ENCODE data around the gene EIF1AD. TPM values are rescaled to one million over a fixed set of nuclear protein-coding genes. Genes with fewer than 3 reads are reported as not detected.

EIF1AD gene
- total and polyA plus RNA-seq, 2 of the 8 experiments (the other 6 are each of a cell fraction or from before 2014, with no cell fraction given) = 32.6 to 39.9 TPM

DNA sequence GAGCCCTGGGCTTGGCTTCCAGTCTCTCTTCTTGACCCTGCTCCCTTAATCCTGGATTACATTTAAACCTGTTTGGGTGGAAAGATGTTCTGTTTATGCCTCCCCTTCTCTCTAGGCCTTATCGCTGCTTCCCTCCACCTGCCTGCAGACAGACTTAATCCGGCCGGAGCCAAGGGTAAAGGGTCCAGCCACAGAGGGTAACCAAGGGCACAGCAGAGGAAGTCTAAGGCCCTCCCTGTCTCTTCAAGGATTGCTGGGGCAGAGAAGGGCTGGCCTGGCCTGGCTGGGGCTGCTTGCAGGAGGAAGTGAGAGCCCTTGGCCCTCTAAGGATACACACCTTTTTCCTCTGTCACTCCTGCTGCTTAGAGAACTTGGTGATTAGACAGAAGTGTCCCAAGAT is 44.9 kb upstream of the EIF1AD start:
- Histone ChIP-seq H3K79me2 (ENCODE audit: control insufficient read depth in 1 of 2, insufficient read depth in 2 of 2, low read length in 2 of 2) (peaks cover 0 to 13% of the 10 kb centered on the region in 2 experiments; a peak in 1 of 4 replicates), H2BK12ac (ENCODE audit: low read depth, low read length) (no peak overlapping the region), H4K20me1 (replicated peaks in 1 of 2; ENCODE audit: control insufficient read depth in 1 of 2, insufficient read depth in 2 of 2, low read length in 2 of 2) (peaks cover 0 to 4% of the 10 kb centered on the region in 2 experiments), H3K4ac (replicated peaks; ENCODE audit: insufficient read length, low read depth, low read length) (no peak overlapping the region), H3K27me3 (replicated peaks in 1 of 4; ENCODE audit: control insufficient read depth in 3 of 4, extremely low read depth in 1 of 4, insufficient read depth in 3 of 4, low read length in 3 of 4) (no peaks in the 10 kb centered on the region), H2BK20ac (ENCODE audit: low read length) (no peak overlapping the region), H3K56ac (replicated peaks; ENCODE audit: insufficient read length, low read depth, low read length) (no peak overlapping the region), H3K4me3 (ENCODE audit: extremely low read depth in 1 of 4, insufficient read depth in 2 of 4, low read depth in 3 of 4, low read length in 4 of 4) (no peak overlapping the region), H3K23ac (ENCODE audit: insufficient read length) (no peak overlapping the region), H2BK5ac (ENCODE audit: low read depth, low read length) (no peak overlapping the region), H2BK120ac (replicated peaks; ENCODE audit: low read depth, low read length) (no peak overlapping the region), H3K14ac (ENCODE audit: insufficient read length) (no peak overlapping the region), H3K9ac (replicated peaks in 1 of 4; ENCODE audit: extremely low read depth in 1 of 4, low read depth in 3 of 4, low read length in 3 of 4) (no peak overlapping the region), H3K4me2 (ENCODE audit: insufficient read depth in 1 of 2, low read depth in 2 of 2, low read length in 2 of 2) (no peak overlapping the region), H4K91ac (replicated peaks; ENCODE audit: insufficient read length, low read length) (no peak overlapping the region), H3K23me2 (ENCODE audit: low read depth, low read length) (peaks cover 10% of the 10 kb centered on the region; the same call in 1 of the 2 replicates), H3K36me3 (ENCODE audit: control insufficient read depth in 2 of 4, insufficient read depth in 4 of 4, low read length in 3 of 4) (peaks cover 0 to 17% (median 6%) of the 10 kb centered on the region in 4 experiments; a peak in 4 of 8 replicates), H3K18ac (ENCODE audit: extremely low read depth, low read length) (no peak overlapping the region), H3K4me1 (replicated peaks in 1 of 4; ENCODE audit: control insufficient read depth in 3 of 4, insufficient read depth in 4 of 4, low read length in 3 of 4) (peaks cover 0 to 28% (median 21%) of the 10 kb centered on the region in 4 experiments; a peak in 6 of 7 replicates), H2AK5ac (ENCODE audit: low read depth, low read length) (no peak overlapping the region), H2AFZ (ENCODE audit: low read length) (no peak overlapping the region), H4K5ac (ENCODE audit: insufficient read length, low read depth, low read length) (no peak overlapping the region), H4K8ac (ENCODE audit: extremely low read depth, insufficient read depth, low read length) (no peak overlapping the region), H2BK15ac (ENCODE audit: low read length) (no peak overlapping the region), H3K79me1 (ENCODE audit: low read depth, low read length) (peaks cover 9% of the 10 kb centered on the region), H3K27ac (ENCODE audit: low read depth, low read length) (no peak overlapping the region), H3K9me3 (ENCODE audit: insufficient read depth in 2 of 2, low read depth in 1 of 2, low read length in 1 of 2) (peaks cover 0 to 10% of the 10 kb centered on the region in 2 experiments; a peak in 1 of 4 replicates)
- 94% methylated on average over 3 of the region's 3 CpGs; no CpG with 5 or more reads in 1 of the 2 experiments for WGBS, 2 experiments (ENCODE audit: extremely low coverage in 1 of 2, insufficient coverage in 1 of 2, insufficient read length in 1 of 2, insufficient replicate concordance in 2 of 2, low coverage in 1 of 2, low lambda C conversion rate in 2 of 2, missing lambda C conversion rate in 1 of 2)
- ChIA-PET POLR2A (ENCODE audit: partially characterized antibody) (interaction anchor here (0.9 to 1.5 kb wide), 4 partner anchors 13 to 187 kb away, joined by 3 to 6 read pairs (median 4); partner anchors contain the start of gene BANF1), CTCF (ENCODE audit: partially characterized antibody) (interaction anchor here (0.9 to 5.7 kb wide), 8 partner anchors 16 to 267 kb away, joined by 3 to 34 read pairs (median 6); partner anchors contain the start of gene CST6)
- FAIRE-seq (no peak), DNase-seq (ENCODE audit: low read depth in 1 of 2, low spot score in 2 of 2) (no peak)
- no peak for TF ChIP-seq BCL11A (IDR thresholded peaks at IDR 0.05; ENCODE audit: low read depth in 2 of 2, low read length in 2 of 2)
- no peak for TF ChIP-seq YY1 (IDR thresholded peaks at IDR 0.05; ENCODE audit: low read depth, low read length)
- no peak for TF ChIP-seq CBX5 (IDR thresholded peaks at IDR 0.05; ENCODE audit: low read depth, low read length)
- TF ChIP-seq EZH2 (IDR thresholded peaks at IDR 0.05; ENCODE audit: low read depth, low read length, severe bottlenecking) = no peak

Measured in H1 (cell line).